ENCODE results near the gene CRHR1.

DNA sequence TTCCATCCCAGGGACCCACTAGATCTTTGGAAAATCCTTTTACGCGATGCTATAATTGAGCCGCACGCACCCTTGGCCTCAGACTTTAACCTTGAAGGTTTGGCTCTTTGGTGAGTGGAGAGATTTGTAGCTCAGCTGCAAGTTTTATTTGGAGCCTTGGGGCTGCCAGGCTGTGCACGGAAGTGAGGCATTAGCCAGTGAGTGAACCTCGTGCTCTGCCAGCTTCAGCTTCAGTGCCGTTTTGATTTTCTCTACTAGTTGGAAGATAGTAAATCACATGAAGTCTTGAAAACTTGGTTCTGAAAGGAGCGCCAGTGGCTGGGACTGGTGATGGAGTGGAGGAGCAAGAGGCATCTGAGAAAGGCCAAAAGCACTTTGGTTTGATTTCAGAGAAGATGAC lies 17.3 kb downstream of the CRHR1 start:
- no peak for TF ChIP-seq POLR2A (IDR thresholded peaks at IDR 0.05; ENCODE audit: extremely low read depth, insufficient read length)
- TF ChIP-seq, protein P1, sequence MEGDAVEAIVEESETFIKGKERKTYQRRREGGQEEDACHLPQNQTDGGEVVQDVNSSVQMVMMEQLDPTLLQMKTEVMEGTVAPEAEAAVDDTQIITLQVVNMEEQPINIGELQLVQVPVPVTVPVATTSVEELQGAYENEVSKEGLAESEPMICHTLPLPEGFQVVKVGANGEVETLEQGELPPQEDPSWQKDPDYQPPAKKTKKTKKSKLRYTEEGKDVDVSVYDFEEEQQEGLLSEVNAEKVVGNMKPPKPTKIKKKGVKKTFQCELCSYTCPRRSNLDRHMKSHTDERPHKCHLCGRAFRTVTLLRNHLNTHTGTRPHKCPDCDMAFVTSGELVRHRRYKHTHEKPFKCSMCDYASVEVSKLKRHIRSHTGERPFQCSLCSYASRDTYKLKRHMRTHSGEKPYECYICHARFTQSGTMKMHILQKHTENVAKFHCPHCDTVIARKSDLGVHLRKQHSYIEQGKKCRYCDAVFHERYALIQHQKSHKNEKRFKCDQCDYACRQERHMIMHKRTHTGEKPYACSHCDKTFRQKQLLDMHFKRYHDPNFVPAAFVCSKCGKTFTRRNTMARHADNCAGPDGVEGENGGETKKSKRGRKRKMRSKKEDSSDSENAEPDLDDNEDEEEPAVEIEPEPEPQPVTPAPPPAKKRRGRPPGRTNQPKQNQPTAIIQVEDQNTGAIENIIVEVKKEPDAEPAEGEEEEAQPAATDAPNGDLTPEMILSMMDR (IDR thresholded peaks at IDR 0.05; ENCODE audit: low read depth, low read length), result no peak
- no peak for TF ChIP-seq MYC (IDR thresholded peaks at IDR 0.05; ENCODE audit: low read depth, low read length)
- TF ChIP-seq MAX (IDR thresholded peaks at IDR 0.05; ENCODE audit: low read depth, low read length), result no peak
